ENCODE data around the gene TRIM44. TPM values are rescaled to one million over a fixed set of nuclear protein-coding genes. Genes with fewer than 3 reads are reported as not detected.

Gene TRIM44
- total RNA-seq, 1 experiment from 2014 or later = 33.4 TPM

GRCh38 chr11:35624316-35624715, 38.3 kb upstream of the TRIM44 start:
- DNase-seq (ENCODE audit: low read depth, low spot score) (no peak), ATAC-seq (no peak)
- Histone ChIP-seq H3K4me1 (ENCODE audit: control insufficient read depth in 1 of 2, insufficient read depth in 2 of 2, low read length in 2 of 2) (peaks cover 10 to 47% of the 10 kb centered on the region in 2 experiments), H3K9me3 (ENCODE audit: control insufficient read depth in 1 of 2, insufficient read depth in 1 of 2, low read depth in 1 of 2, low read length in 2 of 2) (no peaks in the 10 kb centered on the region), H2AFZ (ENCODE audit: low read depth, low read length, poor library complexity, severe bottlenecking) (no peak overlapping the region), H3K27me3 (ENCODE audit: insufficient read depth, low read length) (no peaks in the 10 kb centered on the region), H3K79me2 (ENCODE audit: insufficient read depth, low read length) (peaks cover 8% of the 10 kb centered on the region; the same call in 1 of the 2 replicates), H3K4me2 (ENCODE audit: low read length) (no peak overlapping the region), H3K9ac (ENCODE audit: low read length) (no peak overlapping the region), H3K36me3 (ENCODE audit: control insufficient read depth in 1 of 2, insufficient read depth in 2 of 2, low read length in 2 of 2) (no peaks in the 10 kb centered on the region), H3K9me2 (ENCODE audit: insufficient read depth) (no peaks in the 10 kb centered on the region), H4K20me1 (ENCODE audit: insufficient read depth) (no peaks in the 10 kb centered on the region), H3K4me3 (replicated peaks in 1 of 2; ENCODE audit: low read depth in 1 of 2, low read length in 2 of 2) (no peak overlapping the region), H3K27ac (ENCODE audit: low read depth, low read length) (no peak overlapping the region)
- RAD21 ChIA-PET (ENCODE audit: low non-redundant PET in 1 of 2, low total read pairs in 2 of 2, uncharacterized antibody in 2 of 2, unreplicated experiment in 2 of 2) = no interaction called here
- POLR2A ChIA-PET = no interaction called here
- no TSS peak for BruUV-seq (replicated peaks)
- TF ChIP-seq ZNF274 (IDR thresholded peaks at IDR 0.05; ENCODE audit: low read depth, low read length) (no peak), POLR2A (IDR thresholded peaks at IDR 0.05; ENCODE audit: borderline replicate concordance, extremely low read depth, insufficient read depth, insufficient read length) (no peak), MAX (IDR thresholded peaks at IDR 0.05) (no peak), CTCF (IDR thresholded peaks at IDR 0.05 in 2 of 3, conservative IDR thresholded peaks at IDR 0.05 in 1 of 3; ENCODE audit: borderline replicate concordance in 1 of 3, insufficient read depth in 1 of 3, low read depth in 2 of 3, low read length in 2 of 3) (no peak), EZH2 (IDR thresholded peaks at IDR 0.05) (no peak), ZFX (IDR thresholded peaks at IDR 0.05) (no peak), YY1 (IDR thresholded peaks at IDR 0.05; ENCODE audit: extremely low read depth, insufficient replicate concordance, low read depth, low read length) (no peak), SIN3A (IDR thresholded peaks at IDR 0.05; ENCODE audit: low read depth) (no peak), TCF7L2 (IDR thresholded peaks at IDR 0.05; ENCODE audit: borderline replicate concordance, extremely low read depth, insufficient read depth, insufficient read length) (no peak)
- intact Hi-C loops (cut with micrococcal nuclease) = no loop called here
- CTCF ChIA-PET = interaction anchor here (1.6 kb wide), 1 partner anchor 198 kb away, joined by 9 read pairs; no protein-coding TSS in a partner anchor

Data from HCT116 (cell line).